HepG2 (cell line): Measurements from ENCODE around the gene LAMA5. TPM values are rescaled to one million over a fixed set of nuclear protein-coding genes. Genes with fewer than 3 reads are reported as not detected.

Experiments used
- AGO2 ChIP-seq: fragments of 200-400 bp; formaldehyde crosslinking; optimal IDR thresholded peaks from 2 replicates; pipeline ENCODE3; 2017; ENCODE audit warnings: mild to moderate bottlenecking, low read depth, low read length, moderate library complexity
- CBX5 ChIP-seq: sonication (generic); formaldehyde crosslinking; IDR thresholded peaks from 2 replicates; pipeline ENCODE4 v1.4.0; 2020; ENCODE audit warnings: missing genetic modification reagents, borderline replicate concordance
- DR1 ChIP-seq: sonication (generic); formaldehyde crosslinking; IDR thresholded peaks from 2 replicates; pipeline ENCODE4 v1.8.0; 2021; ENCODE audit warnings: mild to moderate bottlenecking, missing genetic modification reagents, inconsistent platforms
- HMG20B ChIP-seq: conservative IDR thresholded peaks from 2 replicates; pipeline ENCODE4 v1.6.1; 2016; ENCODE audit warnings: missing genetic modification reagents, missing compliant biosample characterization
- HMGA1 ChIP-seq: sonication (generic); formaldehyde crosslinking; conservative IDR thresholded peaks from 2 replicates; pipeline ENCODE4 v1.4.0; 2020; ENCODE audit warnings: missing genetic modification reagents
- KLF9 ChIP-seq: IDR thresholded peaks from 2 replicates; pipeline ENCODE4 v1.6.1; 2016; ENCODE audit warnings: low read depth
- MAZ ChIP-seq, 2 experiments: sonication (generic) in 1 of 2; formaldehyde crosslinking in 1 of 2; IDR thresholded peaks; 2 replicates each; pipeline versions ENCODE4 v1.5.0 to v1.6.1; 2012 to 2020; ENCODE audit warnings: low read depth in 2 of 2, mild to moderate bottlenecking in 2 of 2, borderline replicate concordance in 1 of 2, improper control_type of control experiment in 1 of 2, low read length in 1 of 2, missing genetic modification reagents in 1 of 2, moderate library complexity in 1 of 2
- MEIS2 ChIP-seq: sonication (generic); formaldehyde crosslinking; IDR thresholded peaks from 2 replicates; pipeline ENCODE4 v1.9.0; 2021; ENCODE audit warnings: mild to moderate bottlenecking, missing genetic modification reagents
- PAX8 ChIP-seq: sonication (generic); formaldehyde crosslinking; IDR thresholded peaks from 2 replicates; pipeline ENCODE4 v1.8.0; 2022; ENCODE audit warnings: mild to moderate bottlenecking, missing genetic modification reagents, borderline replicate concordance
- PCBP1 ChIP-seq: fragments of 200-400 bp; formaldehyde crosslinking; IDR thresholded peaks from 2 replicates; pipeline ENCODE4 v1.6.1; 2017; ENCODE audit warnings: mild to moderate bottlenecking, low read depth, low read length, borderline replicate concordance
- PITX1 ChIP-seq: sonication (generic); formaldehyde crosslinking; IDR thresholded peaks from 2 replicates; pipeline ENCODE4 v1.5.1; 2020; ENCODE audit warnings: mild to moderate bottlenecking, missing genetic modification reagents
- RBFOX2 ChIP-seq: fragments of 200-400 bp; formaldehyde crosslinking; IDR thresholded peaks from 2 replicates; pipeline ENCODE4 v1.6.1; 2017; ENCODE audit warnings: low read depth, mild to moderate bottlenecking, low read length
- SRSF1 ChIP-seq: fragments of 200-400 bp; formaldehyde crosslinking; optimal IDR thresholded peaks from 2 replicates; pipeline ENCODE3; 2017; ENCODE audit warnings: mild to moderate bottlenecking, low read depth, low read length, moderate library complexity
- SSRP1 ChIP-seq: IDR thresholded peaks from 2 replicates; pipeline ENCODE4 v1.6.1; 2016; ENCODE audit warnings: control low read depth
- TARDBP ChIP-seq: sonication (generic); formaldehyde crosslinking; IDR thresholded peaks from 2 replicates; pipeline ENCODE4 v1.8.0; 2022; ENCODE audit warnings: mild to moderate bottlenecking, missing genetic modification reagents
- TBX2 ChIP-seq: sonication (generic); formaldehyde crosslinking; IDR thresholded peaks from 2 replicates; pipeline ENCODE4 v1.5.0; 2020; ENCODE audit warnings: missing genetic modification reagents, mild to moderate bottlenecking, borderline replicate concordance
- ZFP62 ChIP-seq: sonication (generic); formaldehyde crosslinking; IDR thresholded peaks from 2 replicates; pipeline ENCODE4 v1.4.0; 2020; ENCODE audit warnings: missing genetic modification reagents
- ZFY ChIP-seq: sonication (generic); formaldehyde crosslinking; IDR thresholded peaks from 2 replicates; pipeline ENCODE4 v1.4.0; 2020; ENCODE audit warnings: missing genetic modification reagents
- ZNF367 ChIP-seq: sonication (generic); formaldehyde crosslinking; IDR thresholded peaks from 2 replicates; pipeline ENCODE4 v1.4.0; 2020; ENCODE audit warnings: missing genetic modification reagents, borderline replicate concordance
- ZNF543 ChIP-seq: sonication (generic); formaldehyde crosslinking; IDR thresholded peaks from 2 replicates; pipeline ENCODE4 v1.4.0; 2020; ENCODE audit warnings: mild to moderate bottlenecking, missing genetic modification reagents
- ZNF761 ChIP-seq: sonication (generic); formaldehyde crosslinking; conservative IDR thresholded peaks from 2 replicates; pipeline ENCODE4 v1.4.0; 2020; ENCODE audit warnings: mild to moderate bottlenecking, missing genetic modification reagents
- ZNF768 ChIP-seq: sonication (generic); formaldehyde crosslinking; IDR thresholded peaks from 2 replicates; pipeline ENCODE4 v1.4.0; 2020; ENCODE audit warnings: missing genetic modification reagents
- polyA plus RNA-seq, 8 experiments: library from polyadenylated mRNA; depleted of rRNA in 3 of 8; stranded (reverse) in 7 of 8; unstranded in 1 of 8; fragments of >200 nt; fragmentation: Illumina TruSeq in 4 of 8; extraction: Trizol in 4 of 8; gene quantifications; 2 replicates each; pipeline versions ENCODE4 v1.2.1 to v1.2.3, GENCODE V29; 2011 to 2016; ENCODE audit warnings: low read depth in 4 of 8, missing spikeins in 1 of 8, mixed read lengths in 1 of 8; ENCODE audit not compliant: insufficient read depth in 1 of 8
- total RNA-seq, 5 experiments: library from RNA; depleted of rRNA; stranded (reverse); fragments of >200 nt; fragmentation: Illumina TruSeq; extraction: Trizol; gene quantifications; 2 replicates each; pipeline ENCODE4 v1.2.3, GENCODE V29; 2016; ENCODE audit warnings: low read depth in 1 of 5
- TF ChIP-seq, protein P1 (sequence below): sonication (generic); formaldehyde crosslinking; IDR thresholded peaks from 2 replicates; pipeline ENCODE4 v1.8.1; 2023; ENCODE audit warnings: mild to moderate bottlenecking, missing genetic modification reagents
- TF ChIP-seq, protein P2 (sequence below): sonication (generic); formaldehyde crosslinking; IDR thresholded peaks from 2 replicates; pipeline ENCODE4 v1.5.1; 2020; ENCODE audit warnings: missing genetic modification reagents, mild to moderate bottlenecking, borderline replicate concordance
- TF ChIP-seq, protein P3 (sequence below): sonication (generic); formaldehyde crosslinking; IDR thresholded peaks from 2 replicates; pipeline ENCODE4 v1.4.0; 2020; ENCODE audit warnings: missing genetic modification reagents, borderline replicate concordance

The LAMA5 gene
- total and polyA plus RNA-seq, 2 of the 13 experiments (the other 11 are each of a cell fraction or from before 2014, with no cell fraction given): 21.0 to 44.7 TPM

DNA sequence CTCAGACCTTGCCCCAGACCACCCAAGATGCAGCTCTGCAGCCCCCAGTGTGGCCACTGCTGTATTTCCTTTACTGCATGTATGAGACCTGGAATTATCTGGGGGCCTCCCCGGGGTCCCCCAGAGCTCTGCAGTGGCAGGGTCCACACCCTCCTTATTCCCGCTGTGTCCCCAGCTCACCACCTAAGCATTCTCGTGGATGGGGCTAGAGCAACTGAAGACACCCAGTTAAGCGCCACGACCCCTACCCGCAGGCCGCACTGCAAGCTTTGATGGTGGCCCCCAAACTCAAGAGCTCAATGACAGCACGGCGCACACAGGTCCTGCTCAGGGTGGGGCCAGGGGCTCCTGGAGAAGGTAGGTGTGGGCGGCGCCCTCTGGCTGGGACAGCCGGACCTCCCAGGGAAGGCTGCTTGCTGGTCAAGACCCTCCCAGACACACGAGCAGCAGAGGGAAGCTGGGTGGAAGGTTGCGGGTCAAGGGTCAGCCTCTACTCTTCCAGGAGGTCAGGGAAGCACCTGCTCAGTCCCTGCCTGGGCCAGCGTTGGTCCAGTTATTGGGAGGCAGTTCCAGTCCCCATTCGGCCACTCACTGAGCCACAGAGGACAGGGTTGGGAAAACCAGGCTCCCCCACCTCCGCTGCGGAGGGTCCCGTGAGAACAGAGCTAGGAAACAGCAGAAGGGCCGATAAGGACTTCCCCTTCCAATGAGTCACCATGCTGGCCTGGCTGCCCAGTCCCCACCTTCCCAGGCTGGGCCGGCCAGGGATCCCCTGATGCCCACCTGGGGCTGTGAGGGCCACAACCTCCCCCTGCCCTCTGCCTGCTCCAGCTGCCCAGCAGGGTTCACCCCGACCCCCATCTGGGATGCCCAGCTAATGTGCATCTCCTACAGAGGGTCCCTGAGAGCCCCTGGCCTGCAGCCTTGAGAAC is 2.9 kb downstream of the LAMA5 start (continued):
- TF ChIP-seq DR1 (CRISPR knock-in tag) (0 out of 2 replicates have a peak, but pooled peaks have one; percentile 1), MEIS2 (CRISPR knock-in tag) (no peak), RBFOX2 (peak; percentile 61; the same call in 1 of the 2 replicates), ZNF543 (CRISPR knock-in tag) (0 out of 2 replicates have a peak, but pooled peaks have one; percentile 28), ZFP62 (CRISPR knock-in tag) (no peak), SSRP1 (CRISPR knock-in tag) (no peak), SRSF1 (peak; percentile 9), PCBP1 (0 out of 2 replicates have a peak, but pooled peaks have one; percentile 19), MAZ (IDR thresholded peaks at IDR 0.05; ENCODE audit: borderline replicate concordance, low read depth, low read length) (no peak), MAZ (CRISPR knock-in tag; IDR thresholded peaks at IDR 0.05; ENCODE audit: low read depth) (peak; percentile 41; the same call in 1 of the 2 replicates), TBX2 (CRISPR knock-in tag) (peak; percentile 34; the same call in 1 of the 2 replicates), AGO2 (peak; percentile 71), ZNF367 (CRISPR knock-in tag) (no peak), TARDBP (CRISPR knock-in tag) (no peak; the same call in 1 of the 2 replicates), HMGA1 (no peak), PITX1 (peak; percentile 11; the same call in 1 of the 2 replicates), KLF9 (no peak), HMG20B (no peak), ZNF768 (peak; percentile 4; the same call in 1 of the 2 replicates), ZNF761 (CRISPR knock-in tag) (no peak), ZFY (CRISPR knock-in tag) (peak; percentile 14; the same call in 1 of the 2 replicates), PAX8 (no peak), CBX5 (no peak)
- TF ChIP-seq, protein P1, sequence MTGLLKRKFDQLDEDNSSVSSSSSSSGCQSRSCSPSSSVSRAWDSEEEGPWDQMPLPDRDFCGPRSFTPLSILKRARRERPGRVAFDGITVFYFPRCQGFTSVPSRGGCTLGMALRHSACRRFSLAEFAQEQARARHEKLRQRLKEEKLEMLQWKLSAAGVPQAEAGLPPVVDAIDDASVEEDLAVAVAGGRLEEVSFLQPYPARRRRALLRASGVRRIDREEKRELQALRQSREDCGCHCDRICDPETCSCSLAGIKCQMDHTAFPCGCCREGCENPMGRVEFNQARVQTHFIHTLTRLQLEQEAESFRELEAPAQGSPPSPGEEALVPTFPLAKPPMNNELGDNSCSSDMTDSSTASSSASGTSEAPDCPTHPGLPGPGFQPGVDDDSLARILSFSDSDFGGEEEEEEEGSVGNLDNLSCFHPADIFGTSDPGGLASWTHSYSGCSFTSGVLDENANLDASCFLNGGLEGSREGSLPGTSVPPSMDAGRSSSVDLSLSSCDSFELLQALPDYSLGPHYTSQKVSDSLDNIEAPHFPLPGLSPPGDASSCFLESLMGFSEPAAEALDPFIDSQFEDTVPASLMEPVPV (CRISPR knock-in tag): 0 out of 2 replicates have a peak, but pooled peaks have one; percentile 35
- TF ChIP-seq, protein P2, sequence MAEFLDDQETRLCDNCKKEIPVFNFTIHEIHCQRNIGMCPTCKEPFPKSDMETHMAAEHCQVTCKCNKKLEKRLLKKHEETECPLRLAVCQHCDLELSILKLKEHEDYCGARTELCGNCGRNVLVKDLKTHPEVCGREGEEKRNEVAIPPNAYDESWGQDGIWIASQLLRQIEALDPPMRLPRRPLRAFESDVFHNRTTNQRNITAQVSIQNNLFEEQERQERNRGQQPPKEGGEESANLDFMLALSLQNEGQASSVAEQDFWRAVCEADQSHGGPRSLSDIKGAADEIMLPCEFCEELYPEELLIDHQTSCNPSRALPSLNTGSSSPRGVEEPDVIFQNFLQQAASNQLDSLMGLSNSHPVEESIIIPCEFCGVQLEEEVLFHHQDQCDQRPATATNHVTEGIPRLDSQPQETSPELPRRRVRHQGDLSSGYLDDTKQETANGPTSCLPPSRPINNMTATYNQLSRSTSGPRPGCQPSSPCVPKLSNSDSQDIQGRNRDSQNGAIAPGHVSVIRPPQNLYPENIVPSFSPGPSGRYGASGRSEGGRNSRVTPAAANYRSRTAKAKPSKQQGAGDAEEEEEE (CRISPR knock-in tag): 0 out of 2 replicates have a peak, but pooled peaks have one; percentile 20
- TF ChIP-seq, protein P3, sequence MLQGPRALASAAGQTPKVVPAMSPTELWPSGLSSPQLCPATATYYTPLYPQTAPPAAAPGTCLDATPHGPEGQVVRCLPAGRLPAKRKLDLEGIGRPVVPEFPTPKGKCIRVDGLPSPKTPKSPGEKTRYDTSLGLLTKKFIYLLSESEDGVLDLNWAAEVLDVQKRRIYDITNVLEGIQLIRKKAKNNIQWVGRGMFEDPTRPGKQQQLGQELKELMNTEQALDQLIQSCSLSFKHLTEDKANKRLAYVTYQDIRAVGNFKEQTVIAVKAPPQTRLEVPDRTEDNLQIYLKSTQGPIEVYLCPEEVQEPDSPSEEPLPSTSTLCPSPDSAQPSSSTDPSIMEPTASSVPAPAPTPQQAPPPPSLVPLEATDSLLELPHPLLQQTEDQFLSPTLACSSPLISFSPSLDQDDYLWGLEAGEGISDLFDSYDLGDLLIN (CRISPR knock-in tag): no peak
